HG02981 (cell line): ENCODE data around the gene TLR5.

ENCODE experiments used
- ATAC-seq: cut with Tn5 transposase; IDR thresholded peaks from one replicate; pipeline ENCODE4 v1.9.1; 2021; ENCODE audit warnings: mild to moderate bottlenecking, moderate library complexity; ENCODE audit not compliant: unreplicated experiment

Gene TLR5

DNA sequence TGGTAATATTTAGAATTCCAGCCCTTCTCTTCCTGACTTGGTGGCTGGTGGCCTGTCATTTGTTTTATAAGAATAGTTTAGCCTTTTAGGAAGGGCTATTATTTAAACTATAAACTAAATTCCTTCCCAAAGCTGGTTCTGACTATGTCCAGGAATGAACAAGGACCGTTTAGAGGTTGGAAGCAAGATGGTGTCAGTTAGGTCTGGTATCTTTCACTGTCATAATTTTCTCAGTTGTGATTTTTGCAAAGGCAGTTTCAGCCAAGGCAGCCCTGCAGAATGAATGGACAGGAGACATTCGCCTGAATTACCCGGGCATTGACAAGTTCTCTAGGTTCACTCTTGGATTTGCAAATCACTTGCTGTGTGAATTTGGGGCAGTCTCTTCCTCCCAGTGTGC, 67.2 kb downstream of the TLR5 start:
- ATAC-seq = no peak

GRCh38 chr1:223074445-223075300, 68.4 kb downstream of the TLR5 start:
- ATAC-seq = no peak

GRCh38 chr1:223068900-223069665, 74.0 kb downstream of the TLR5 start:
- ATAC-seq = no peak

- ATAC-seq = no peak
These were observed 75.1 kb downstream of the TLR5 start for GRCh38 chr1:223067914-223068313.

DNA sequence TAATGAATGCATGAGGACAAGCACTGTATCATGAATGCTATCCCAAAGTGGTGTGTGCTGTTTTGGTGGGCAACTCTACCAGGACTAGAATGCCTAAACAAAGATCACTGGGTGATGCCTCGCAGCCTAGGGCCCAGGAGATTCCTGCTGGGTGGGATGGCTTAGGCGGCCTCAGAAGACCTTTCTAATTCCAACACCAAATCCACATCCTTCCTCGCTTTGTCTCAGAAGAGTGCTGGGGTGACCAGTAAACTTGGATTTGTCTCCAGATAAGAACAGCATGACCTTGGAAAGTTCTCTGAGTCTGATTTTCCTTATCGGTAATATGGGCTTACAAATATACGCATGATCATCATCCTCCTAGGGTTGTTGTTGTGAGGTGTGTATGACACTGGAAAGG, 76.6 kb downstream of the TLR5 start:
- no peak for ATAC-seq

DNA sequence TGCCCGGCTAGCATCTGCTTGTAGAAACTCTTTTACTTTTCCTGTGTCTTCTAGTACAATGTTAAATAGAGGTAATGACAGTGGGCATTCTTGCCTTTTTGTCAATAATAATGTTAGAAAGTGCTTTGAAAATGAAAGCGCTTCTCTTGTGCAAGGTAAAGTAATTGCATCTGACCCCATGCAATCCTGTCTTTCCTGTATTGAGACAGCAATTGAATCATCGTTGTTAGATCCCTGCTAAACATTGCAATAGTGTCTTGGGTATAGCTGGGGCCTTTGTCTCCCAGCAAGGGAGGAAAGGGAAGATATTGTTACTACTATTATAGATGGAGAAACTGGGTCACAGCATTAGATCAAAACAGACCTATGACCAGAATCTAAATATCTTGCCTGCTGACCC, 80.9 kb downstream of the TLR5 start:
- no peak for ATAC-seq

DNA sequence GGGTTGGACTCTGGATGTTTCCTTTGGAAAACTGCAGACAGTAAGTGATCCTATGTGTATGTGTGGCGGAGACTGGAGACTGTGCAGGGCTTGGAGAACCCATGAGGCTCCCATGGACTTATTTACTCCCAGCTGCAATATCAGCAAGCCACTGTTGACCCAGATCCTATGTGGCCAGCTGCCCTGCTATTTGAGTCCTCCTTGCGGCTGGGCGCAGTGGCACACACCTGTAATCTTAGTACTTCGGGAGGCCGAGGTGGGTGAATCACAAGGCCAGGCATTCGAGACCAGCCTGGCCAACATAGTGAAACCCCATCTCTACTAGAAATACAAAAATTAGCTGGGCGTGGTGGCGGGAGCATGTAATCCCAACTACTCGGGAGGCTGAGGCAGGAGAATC, 83.5 kb downstream of the TLR5 start:
- no peak for ATAC-seq
